ENCODE data around the gene ZNF556. TPM values are rescaled to one million over a fixed set of nuclear protein-coding genes. Genes with fewer than 3 reads are reported as not detected.
"Not testable (repeated sequence)": the region's sequence is repeated elsewhere in the genome, so short reads cannot be mapped to it uniquely, and the experiment has no call there.

Gene ZNF556
- polyA plus RNA-seq, 3 donors, result 0.66 to 1.5 (median 1.5) TPM

DNA sequence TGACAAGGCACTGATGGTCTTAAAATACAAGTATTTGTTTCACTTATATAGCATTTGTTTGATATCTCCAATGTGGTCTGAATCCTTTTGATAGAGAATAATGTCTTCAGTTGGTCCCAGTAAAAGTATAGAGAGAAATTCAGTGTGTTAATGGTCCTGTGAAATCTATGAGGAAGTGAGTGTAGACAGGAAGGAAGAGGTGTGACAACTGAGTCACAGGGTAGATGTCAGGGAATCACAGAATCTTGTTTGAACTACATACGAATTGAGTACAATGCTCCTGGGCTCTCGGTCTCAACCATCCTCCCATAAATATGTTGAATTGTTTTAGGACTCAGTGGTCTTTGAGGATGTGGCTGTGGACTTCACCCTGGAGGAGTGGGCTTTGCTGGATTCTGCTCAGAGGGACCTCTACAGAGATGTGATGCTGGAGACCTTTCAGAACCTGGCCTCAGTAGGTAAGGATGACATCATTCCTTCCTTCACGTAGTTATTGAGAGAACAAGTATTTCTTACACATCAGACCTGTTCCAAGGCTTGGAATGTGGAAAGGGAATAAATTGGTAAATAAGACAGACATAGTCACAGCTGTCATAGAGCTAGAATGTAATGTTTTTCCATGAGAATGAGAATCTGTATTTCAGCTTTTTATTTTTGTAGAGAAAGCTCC lies 16.7 kb upstream of the ZNF556 start:
- DNase-seq (ENCODE audit: extremely low read depth in 1 of 11, low read depth in 9 of 11, low spot score in 4 of 11), result no peak

DNA sequence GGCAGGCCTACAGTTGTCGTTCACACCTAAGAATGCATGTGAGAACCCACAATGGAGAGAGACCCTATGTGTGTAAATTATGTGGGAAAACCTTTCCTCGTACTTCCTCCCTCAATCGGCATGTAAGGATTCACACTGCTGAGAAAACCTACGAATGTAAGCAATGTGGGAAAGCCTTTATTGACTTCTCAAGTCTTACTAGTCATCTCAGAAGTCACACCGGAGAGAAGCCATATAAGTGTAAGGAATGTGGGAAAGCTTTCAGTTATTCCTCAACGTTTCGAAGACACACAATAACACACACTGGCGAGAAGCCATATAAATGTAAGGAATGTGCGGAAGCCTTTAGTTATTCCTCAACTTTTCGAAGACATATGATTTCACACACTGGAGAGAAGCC lies 14.5 kb upstream of the ZNF556 start:
- DNase-seq (ENCODE audit: extremely low read depth in 1 of 11, low read depth in 9 of 11, low spot score in 4 of 11), result no peak

DNA sequence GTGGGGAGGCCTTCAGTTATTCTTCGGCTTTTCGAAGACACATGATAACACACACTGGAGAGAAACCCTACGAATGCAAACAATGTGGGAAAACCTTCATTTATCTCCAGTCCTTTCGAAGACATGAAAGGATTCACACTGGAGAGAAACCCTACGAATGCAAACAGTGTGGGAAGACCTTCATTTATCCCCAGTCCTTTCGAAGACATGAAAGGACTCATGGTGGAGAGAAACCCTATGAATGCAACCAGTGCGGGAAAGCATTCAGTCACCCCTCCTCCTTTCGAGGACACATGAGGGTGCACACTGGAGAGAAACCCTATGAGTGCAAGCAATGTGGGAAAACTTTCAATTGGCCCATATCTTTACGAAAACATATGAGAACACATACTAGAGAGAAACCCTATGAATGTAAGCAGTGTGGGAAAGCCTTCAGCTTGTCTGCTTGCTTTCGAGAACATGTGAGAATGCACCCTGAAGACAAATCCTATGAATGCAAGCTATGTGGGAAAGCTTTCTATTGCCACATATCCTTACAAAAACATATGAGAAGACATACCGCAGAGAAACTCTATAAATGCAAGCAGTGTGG lies 14.0 kb upstream of the ZNF556 start:
- no peak for DNase-seq (ENCODE audit: extremely low read depth in 1 of 11, low read depth in 9 of 11, low spot score in 4 of 11)

DNA sequence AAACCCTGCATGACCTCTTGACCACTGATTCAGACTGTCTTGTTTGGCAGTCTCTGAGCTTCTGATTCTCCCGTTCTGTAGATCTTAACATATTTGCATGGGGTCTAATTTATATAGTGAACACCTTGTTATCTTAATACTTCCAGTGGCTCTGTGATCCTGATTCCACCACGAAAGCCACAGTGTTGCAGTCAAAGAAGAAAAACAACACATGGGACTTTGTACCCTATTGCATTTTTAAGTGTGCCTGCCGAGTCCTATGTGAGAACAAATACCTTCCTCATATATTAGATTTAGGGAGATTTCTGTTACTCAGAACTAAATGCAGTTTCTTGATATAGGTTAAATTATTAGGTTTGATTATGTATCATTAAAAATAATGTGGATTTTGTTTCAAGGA lies 12.3 kb upstream of the ZNF556 start:
- DNase-seq (ENCODE audit: extremely low read depth in 1 of 11, low read depth in 9 of 11, low spot score in 4 of 11), result no peak

DNA sequence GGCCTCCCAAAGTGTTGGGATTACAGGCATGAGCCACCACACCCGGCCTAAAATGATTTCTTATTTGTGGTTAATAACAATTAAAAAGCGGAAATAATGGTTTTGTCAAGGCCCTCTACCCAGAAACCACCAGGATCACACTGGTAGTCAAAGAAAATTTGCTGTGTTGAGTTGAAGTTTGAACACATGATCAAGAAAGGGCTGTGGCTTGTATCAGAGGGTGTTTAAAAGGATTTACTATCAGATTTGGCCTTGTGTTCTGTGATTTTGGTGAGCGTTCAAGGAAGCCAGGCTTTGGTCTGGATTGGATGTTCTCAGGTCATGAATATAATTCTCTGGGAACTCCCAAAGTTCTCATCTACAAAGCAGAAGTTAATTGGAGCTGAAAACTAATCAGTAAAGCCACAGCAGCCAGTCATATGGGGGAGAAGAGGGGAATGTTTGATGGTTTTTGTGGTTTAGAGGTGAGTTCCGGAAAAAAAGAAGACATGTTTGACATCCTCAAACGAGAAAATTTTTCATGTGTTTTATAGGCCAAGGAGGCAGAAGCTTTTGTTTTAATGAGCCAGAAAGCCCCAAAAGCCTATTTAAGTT lies 10.6 kb upstream of the ZNF556 start:
- no peak for DNase-seq (ENCODE audit: extremely low read depth in 1 of 11, low read depth in 9 of 11, low spot score in 4 of 11)

DNA sequence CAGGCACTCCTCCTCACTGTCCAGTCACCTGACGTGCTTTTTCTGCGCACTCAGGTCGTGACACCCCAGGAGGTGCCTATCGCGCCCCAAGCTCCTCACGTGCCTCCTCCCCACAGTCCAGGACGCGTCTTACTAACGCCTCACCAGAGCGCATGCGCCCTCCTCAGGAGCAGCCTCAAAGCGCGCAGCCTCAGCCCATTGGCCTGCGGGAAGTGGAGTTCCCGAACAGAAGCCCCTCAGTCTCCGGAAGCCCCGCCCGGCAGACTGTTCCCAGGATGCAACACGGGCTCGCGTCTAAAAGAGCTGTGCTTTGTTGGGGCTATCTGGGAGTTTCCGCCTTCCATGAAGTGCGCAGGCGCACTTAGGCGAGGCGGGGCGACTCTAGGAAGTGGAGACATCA lies 8.3 kb upstream of the ZNF556 start:
- no peak for DNase-seq (ENCODE audit: extremely low read depth in 1 of 11, low read depth in 9 of 11, low spot score in 4 of 11)

DNA sequence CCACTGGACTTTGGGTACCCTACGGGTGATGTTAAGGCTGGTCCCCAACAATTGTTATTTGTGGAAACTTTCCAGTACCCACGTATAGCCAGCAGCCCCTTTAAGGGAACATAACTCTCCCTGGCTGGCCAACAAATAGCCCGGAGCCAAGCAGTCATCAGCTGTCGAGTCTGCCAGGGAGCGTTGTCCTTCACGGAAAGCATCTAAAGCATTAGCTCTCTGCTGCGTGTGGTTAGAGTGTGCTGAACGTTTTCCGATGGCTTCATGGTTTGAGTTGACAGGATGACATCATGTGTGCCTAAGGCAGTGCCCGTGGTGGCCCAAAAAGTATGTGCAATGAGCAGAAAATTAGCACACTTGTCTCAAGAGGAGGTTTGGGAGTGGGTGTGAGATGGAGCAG lies 3.3 kb upstream of the ZNF556 start:
- DNase-seq (ENCODE audit: extremely low read depth in 1 of 11, low read depth in 9 of 11, low spot score in 4 of 11), result no peak

DNA sequence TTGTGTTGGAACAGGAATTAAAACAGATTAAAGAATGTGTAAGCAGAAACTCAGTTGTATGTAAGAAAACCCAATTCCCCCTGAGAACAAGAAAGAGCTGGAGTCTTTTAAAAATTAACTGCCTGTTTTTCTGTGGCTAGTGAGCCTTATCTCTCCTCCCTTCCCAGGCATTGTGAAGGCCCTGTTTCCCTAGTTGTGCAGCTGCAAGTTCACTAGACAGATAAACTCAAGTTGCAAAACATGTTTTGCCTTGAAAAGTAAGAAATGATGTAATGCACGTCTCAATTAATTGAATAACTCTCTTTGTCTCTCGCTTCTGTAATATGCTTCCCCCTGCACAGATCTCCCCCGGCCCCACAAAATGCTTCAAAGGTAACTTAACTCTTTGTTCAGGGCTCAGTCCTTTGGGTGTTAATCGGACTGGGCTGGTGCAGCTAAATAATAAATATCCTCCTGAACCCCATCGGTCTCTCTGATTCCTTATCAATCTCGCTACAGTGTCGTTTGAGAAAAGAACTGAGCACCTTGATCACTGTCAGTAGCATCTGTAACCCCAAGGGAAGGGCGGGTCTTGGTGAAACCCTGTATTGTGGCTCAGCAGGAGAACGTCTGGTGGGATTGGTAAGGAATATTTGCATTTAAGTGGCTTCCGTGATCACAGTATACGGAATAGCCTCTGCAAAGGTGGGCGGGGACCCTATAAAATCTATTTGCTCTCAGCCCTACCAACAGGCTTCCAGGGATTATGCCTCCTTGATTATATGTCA lies 1.6 kb upstream of the ZNF556 start:
- no peak for DNase-seq (ENCODE audit: extremely low read depth in 1 of 11, low read depth in 9 of 11, low spot score in 4 of 11)

DNA sequence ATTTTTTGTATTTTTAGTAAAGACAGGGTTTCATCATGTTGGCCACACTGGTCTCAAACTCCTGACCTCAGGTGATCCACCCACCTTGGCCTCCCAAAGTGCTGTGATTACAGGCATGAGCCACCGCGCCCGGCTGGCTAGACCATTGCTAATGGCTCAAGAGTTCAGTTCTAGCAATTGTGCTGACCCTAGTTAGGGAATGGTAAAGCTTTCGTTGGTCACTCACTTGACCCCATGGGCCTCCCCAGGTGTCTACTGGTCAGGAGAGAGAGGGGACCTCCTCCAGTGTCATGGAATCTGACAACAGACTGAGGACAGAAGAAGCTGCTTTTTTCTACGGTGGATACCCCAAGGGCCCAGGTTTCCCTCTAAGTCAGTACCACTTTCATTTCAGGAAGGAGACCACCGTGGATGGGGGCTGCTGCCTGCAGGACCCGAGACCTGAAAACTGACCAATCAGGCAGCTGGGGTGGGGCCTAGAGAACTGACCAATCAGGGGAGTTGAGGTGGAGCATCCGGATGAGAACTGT lies 575 bp upstream of the ZNF556 start:
- DNase-seq (ENCODE audit: extremely low read depth in 1 of 11, low read depth in 9 of 11, low spot score in 4 of 11), result no peak

DNA sequence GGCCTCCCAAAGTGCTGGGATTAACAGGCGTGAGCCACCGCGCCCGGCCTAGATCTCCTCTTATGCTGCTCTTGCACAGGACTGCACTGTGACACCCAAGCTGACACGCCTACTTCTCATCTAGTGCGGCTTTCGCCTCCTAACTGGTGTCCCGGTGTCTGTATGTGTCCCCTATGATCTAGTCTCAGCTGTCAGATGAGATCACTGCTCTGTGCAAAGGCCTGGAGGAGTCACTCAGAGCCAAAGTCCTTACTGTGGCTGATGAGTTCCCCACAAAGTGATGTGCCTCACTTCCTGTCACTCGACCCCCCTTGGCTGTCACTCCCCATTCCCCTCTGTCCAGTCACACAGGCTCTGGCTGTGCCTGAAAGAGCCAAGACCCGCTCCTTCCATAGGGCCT lies 2.5 kb downstream of the ZNF556 start:
- DNase-seq (ENCODE audit: extremely low read depth in 1 of 11, low read depth in 9 of 11, low spot score in 4 of 11), result no peak

DNA sequence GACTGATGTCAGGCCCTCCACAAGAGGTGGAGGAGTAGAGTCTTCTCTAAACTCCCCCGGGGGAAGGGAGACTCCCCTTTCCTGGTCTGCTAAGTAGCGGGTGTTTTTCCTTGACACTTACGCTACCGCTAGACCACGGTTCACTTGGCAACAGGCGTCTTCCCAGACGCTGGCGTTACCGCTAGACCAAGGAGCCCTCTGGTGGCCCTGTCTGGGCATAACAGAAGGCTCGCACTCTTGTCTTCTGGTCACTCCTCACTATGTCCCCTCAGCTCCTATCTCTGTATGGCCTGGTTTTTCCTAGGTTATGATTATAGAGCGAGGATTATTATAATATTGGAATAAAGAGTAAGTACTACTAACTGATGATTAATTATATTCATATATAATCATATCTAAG lies 5.0 kb downstream of the ZNF556 start:
- DNase-seq (ENCODE audit: extremely low read depth in 1 of 11, low read depth in 9 of 11, low spot score in 4 of 11), result not testable (repeated sequence)

DNA sequence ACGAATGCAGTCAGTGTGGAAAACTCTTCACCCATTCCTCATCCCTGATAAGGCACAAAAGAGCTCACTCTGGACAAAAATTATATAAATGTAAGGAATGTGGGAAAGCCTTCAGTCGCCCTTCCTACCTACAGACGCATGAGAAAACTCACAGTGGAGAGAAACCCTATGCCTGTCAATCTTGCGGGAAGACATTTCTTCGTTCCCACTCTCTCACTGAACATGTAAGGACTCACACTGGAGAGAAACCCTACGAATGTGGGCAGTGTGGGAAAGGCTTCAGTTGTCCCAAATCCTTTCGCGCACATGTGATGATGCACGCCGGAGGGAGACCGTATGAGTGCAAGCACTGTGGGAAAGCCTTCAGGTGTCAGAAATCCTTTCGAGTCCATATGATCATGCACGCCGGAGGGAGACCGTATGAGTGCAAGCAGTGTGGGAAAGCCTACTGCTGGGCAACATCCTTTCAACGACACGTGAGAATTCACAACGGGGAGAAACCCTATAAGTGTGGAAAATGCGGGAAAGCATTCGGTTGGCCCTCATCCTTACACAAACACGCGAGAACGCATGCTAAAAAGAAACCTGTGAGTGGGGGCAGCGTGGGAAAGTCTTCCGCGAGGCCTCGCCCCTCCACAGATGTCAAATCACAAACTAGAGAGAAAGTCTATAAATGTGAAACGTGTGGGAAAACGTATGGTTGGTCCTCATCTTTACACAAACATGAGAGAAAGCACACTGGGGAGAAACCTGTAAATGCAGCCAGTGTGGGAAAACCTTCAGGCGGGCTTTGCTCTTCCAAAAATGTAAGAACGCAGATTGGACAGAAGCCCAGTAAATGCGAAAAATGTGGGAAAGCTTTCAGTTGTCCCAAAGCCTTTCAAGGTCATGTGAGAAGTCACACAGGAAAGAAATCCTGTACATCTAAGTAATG lies 10.5 kb downstream of the ZNF556 start:
- DNase-seq (ENCODE audit: extremely low read depth in 1 of 11, low read depth in 9 of 11, low spot score in 4 of 11), result no peak

DNA sequence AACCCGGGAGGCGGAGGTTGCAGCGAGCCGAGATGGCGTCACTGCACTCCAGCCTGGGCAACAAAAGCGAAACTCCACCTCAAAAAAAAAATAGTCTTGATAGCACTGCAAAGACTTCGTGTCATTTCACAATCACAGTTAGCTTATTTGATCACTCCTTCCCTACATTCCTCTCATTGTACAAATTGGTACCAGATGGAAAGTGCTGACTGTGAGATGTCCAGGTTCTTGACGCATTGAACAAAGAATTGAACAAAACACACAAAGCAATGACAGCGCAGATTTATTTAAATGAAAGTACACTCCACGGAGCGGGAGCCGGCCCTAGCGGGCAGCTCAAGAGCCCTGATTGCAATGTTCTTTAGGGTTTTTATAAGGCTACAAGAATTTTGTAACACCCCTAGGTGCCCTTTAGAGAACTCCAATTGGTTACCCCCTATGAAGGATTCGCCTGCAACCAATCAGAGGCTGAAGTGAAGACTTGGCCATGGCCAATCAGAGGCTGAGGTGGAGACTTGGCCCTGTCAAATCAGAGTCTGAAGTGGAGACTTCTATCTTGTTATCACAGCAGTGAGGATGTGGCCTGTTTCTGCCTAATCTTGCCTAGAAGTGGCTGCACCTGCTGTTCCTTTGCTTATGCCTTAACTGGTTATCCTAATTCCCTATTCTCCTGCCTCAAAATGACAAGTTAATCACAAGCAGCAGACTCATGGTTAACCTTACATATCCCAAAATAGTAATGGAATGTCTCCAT lies 16.7 kb downstream of the ZNF556 start:
- no peak for DNase-seq (ENCODE audit: extremely low read depth in 1 of 11, low read depth in 9 of 11, low spot score in 4 of 11)

DNA sequence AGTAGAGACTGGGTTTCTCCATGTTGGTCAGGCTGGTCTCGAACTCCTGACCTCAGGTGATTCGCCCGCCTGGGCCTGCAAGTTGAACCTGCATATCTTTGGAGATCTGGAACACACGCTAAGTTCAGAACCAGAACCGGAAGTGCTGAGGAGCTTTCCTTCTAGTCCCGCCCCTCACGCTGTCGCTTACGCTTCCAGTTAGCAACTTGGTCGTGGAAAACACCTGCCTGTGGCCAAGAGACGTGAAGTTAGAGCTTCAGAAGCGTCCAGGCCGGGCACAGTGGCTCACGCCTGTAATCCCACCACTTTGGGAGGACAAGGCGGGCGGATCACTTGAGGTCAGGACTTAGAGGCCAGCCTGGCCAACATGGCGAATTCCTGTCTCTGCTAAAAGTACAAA lies 18.6 kb downstream of the ZNF556 start:
- DNase-seq (ENCODE audit: extremely low read depth in 1 of 11, low read depth in 9 of 11, low spot score in 4 of 11), result no peak

DNA sequence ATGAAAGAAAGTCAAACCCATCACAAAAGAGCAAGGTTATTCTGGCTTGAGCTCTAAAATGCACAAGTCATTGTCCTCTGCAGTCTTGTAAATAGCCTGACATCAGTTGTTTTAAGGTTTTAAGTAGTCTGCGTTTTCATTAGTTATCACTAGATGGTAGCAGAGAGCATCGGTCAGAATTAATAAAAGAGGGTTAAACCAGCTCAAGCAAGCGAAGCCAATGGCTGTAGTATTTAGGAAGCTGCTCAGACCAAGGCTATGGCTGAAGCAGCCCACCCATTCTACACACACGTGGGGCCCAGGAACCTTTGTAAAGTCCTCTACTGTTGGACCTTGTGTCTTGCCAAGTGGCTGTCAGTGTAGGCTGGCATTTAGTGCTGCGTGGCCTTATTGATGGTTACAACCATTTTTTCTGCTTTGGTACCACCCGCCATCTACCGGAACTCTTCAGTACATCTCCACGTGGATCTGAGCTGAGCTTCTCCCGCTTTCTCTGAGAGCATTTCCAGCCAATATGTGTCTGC lies 20.3 kb downstream of the ZNF556 start:
- DNase-seq (ENCODE audit: extremely low read depth in 1 of 11, low read depth in 9 of 11, low spot score in 4 of 11), result peak in 10 of 11 donors; percentile 39 to 81 (median 58)

DNA sequence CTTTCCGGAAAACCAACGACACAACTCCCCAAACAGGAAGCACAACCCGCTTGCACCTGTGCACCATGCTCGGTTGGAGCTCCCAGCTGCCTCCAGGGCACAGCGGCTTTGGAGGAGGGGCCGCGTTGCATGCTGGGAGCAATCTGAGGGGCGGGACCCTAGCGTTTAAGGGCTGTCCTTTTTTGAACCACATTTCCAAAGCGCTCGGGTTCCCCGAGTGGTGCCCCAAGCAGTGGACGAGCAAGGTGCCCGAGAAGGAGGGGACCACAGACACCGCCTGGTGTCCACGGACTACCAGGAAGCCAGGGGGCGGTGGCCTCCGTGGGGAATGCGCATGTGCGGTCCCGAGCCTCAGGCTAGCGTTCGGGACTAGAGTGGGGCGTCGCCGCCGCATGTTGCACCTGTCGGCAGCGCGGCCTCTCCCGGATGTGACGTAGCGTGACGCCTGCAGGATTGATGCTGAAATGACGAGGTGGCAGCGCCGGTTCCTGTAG lies 21.6 kb downstream of the ZNF556 start:
- DNase-seq (ENCODE audit: extremely low read depth in 1 of 11, low read depth in 9 of 11, low spot score in 4 of 11), result no peak

DNA sequence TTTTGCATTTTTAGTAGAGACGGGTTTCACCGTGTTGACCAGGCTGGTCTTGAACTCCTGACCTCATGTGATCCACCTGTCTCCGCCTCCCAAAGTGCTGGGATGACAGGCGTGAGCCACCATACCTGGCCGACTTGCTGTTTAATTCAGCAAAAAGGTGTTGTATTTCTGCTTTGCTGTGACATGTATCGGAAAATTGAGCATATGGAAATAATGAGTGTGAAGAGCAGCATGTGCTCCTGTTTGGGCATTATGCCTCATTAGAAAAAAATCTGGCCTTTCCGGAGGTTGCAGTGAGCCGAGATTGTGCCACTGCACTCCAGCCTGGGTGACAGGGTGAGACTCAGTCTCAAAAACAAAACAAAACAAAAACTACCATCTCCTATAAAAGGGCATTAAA lies 23.4 kb downstream of the ZNF556 start:
- DNase-seq (ENCODE audit: extremely low read depth in 1 of 11, low read depth in 9 of 11, low spot score in 4 of 11), result not testable (repeated sequence)

DNA sequence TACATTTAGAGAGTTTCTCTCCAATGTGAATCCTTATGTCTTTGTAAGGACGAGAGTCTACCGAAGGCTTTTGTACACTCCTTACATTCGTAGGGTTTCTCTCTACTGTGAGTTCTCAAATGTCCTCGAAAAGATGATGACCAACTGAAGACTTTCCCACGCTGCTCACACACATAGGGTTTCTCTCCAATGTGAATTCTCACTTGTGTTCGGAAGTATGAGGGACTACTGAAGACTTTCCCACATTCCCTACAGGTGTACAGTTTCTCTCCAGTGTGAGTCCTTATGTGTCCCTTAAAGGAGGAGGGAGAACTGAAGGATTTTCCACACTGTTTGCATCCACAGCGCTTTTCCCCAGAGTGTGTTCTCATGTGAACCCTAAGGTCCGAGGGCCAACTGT lies 29.6 kb downstream of the ZNF556 start:
- no peak for DNase-seq (ENCODE audit: extremely low read depth in 1 of 11, low read depth in 9 of 11, low spot score in 4 of 11)

Data from renal cortex interstitium (tissue), 11 donors.